Immature natural killer cell (primary cell): ENCODE data around the gene HP. TPM values are rescaled to one million over a fixed set of nuclear protein-coding genes. Genes with fewer than 3 reads are reported as not detected.

Experiments used
- DNase-seq, 3 donors: peaks; one replicate each; pipeline ENCODE4 v3.0.0; 2022; ENCODE audit warnings: mixed read lengths in 1 of 3
- H3K27ac Mint-ChIP-seq, 6 donors: one replicate each; pipeline ENCODE4 v1.8.0; 2020; ENCODE audit warnings: mixed read lengths in 6 of 6, mild to moderate bottlenecking in 5 of 6, inconsistent platforms in 4 of 6, moderate library complexity in 3 of 6
- H3K27me3 Mint-ChIP-seq, 3 donors: one replicate each; pipeline ENCODE4 v1.8.0; 2020 to 2021; ENCODE audit warnings: low read depth in 3 of 3, mild to moderate bottlenecking in 3 of 3, mixed read lengths in 3 of 3, moderate library complexity in 3 of 3, inconsistent platforms in 1 of 3
- H3K36me3 Mint-ChIP-seq, 3 donors: one replicate each; pipeline ENCODE4 v1.8.0; 2020; ENCODE audit warnings: mixed read lengths in 3 of 3, inconsistent platforms in 2 of 3, mild to moderate bottlenecking in 2 of 3
- H3K4me1 Mint-ChIP-seq, 2 donors: one replicate each; pipeline ENCODE4 v1.8.0; 2020; ENCODE audit warnings: inconsistent platforms in 2 of 2, mild to moderate bottlenecking in 2 of 2, mixed read lengths in 2 of 2, moderate library complexity in 1 of 2
- H3K4me3 Mint-ChIP-seq, 5 donors: one replicate each; pipeline ENCODE4 v1.8.0; 2020; ENCODE audit warnings: mild to moderate bottlenecking in 5 of 5, mixed read lengths in 5 of 5, inconsistent platforms in 3 of 5, moderate library complexity in 3 of 5
- H3K9me3 Mint-ChIP-seq, 6 donors: one replicate each; pipeline ENCODE4 v1.8.0; 2020; ENCODE audit warnings: mild to moderate bottlenecking in 6 of 6, mixed read lengths in 6 of 6, inconsistent platforms in 4 of 6, moderate library complexity in 3 of 6
- polyA plus RNA-seq, 3 donors: library from polyadenylated mRNA; unstranded; fragments of 300-500 nt; fragmentation: Illumina TruSeq; gene quantifications; one replicate each; pipeline ENCODE4 v1.2.3, GENCODE V29; 2021

HP gene
- polyA plus RNA-seq, 3 donors from 2014 or later = not detected

DNA sequence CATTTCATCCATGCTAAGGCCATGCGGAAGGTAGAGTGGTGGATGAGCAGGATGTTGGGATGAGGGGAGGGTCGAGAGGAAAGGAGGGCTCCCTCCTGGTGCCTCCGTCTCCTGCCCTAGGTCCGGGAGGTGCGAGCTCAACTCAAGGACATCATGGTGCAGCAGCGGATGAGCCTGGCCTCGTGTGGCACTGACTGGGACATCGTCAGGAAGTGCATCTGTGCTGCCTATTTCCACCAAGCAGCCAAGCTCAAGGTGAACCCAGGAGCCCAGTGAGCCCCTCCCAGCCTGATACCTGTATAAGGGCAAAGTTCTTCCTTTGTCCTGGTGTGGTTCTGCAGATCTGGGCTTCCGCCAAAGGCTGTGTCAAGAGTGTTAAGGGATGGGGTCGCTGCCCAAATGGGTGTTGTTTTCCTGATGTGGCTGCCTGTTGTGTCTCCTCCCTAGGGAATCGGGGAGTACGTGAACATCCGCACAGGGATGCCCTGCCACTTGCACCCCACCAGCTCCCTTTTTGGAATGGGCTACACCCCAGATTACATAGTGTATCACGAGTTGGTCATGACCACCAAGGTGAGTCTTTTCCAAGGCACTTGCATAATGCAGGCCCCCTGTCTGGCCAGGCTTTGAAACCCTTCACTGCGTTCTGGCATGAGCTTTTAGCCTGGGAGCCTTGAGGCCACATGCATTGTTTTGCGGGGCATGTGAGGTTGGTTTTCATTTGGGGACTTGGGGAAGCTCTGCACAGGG lies 54.2 kb downstream of the HP start:
- peaks cover under 1 to 2% (median 1%) of the 10 kb centered on the region in 3 donors for H3K27me3 Mint-ChIP-seq
- no peak overlapping the region for H3K27ac Mint-ChIP-seq
- peaks cover 24 to 76% (median 31%) of the 10 kb centered on the region in 3 donors for H3K36me3 Mint-ChIP-seq

GRCh38 chr16:72109300-72109699 lies 55.0 kb downstream of the HP start:
- H3K36me3 Mint-ChIP-seq = peaks cover 23 to 74% (median 29%) of the 10 kb centered on the region in 3 donors

More for the DNA sequence above, 54.2 kb downstream of the HP start:
- Mint-ChIP-seq H3K4me1 (no peaks in the 10 kb centered on the region), H3K4me3 (no peak overlapping the region), H3K9me3 (no peaks in the 10 kb centered on the region)
- no peak for DNase-seq

GRCh38 chr16:72109966-72110530 lies 55.7 kb downstream of the HP start:
- Mint-ChIP-seq H3K27me3 (peaks cover 0 to 1% (median 0%) of the 10 kb centered on the region in 3 donors), H3K4me1 (no peaks in the 10 kb centered on the region), H3K9me3 (no peaks in the 10 kb centered on the region), H3K27ac (no peak overlapping the region), H3K4me3 (no peak overlapping the region), H3K36me3 (peaks cover 20 to 72% (median 29%) of the 10 kb centered on the region in 3 donors)
- DNase-seq = no peak

More at GRCh38 chr16:72109300-72109699, 55.0 kb downstream of the HP start:
- Mint-ChIP-seq H3K27ac (no peak overlapping the region), H3K27me3 (peaks cover 0 to 1% (median 0%) of the 10 kb centered on the region in 3 donors), H3K9me3 (no peaks in the 10 kb centered on the region), H3K4me1 (no peaks in the 10 kb centered on the region), H3K4me3 (no peak overlapping the region)
- DNase-seq = no peak

Other genes with a start within 250 kb of the HP start
- gene AP1G1, start 245.7 kb upstream of the HP start, polyA plus RNA-seq = 10 to 100 TPM in 1 of 3 donors, 1 to 10 TPM in 2; 5.2 to 24.4 (median 5.2) TPM
- gene ATXN1L, start 208.5 kb upstream of the HP start, polyA plus RNA-seq = 10 to 100 TPM in 1 of 3 donors, 1 to 10 TPM in 2; 9.6 to 18.6 (median 9.8) TPM
- 10 to 100 TPM in 2 of 3 donors, 1 to 10 TPM in 1; 9.3 to 12.6 (median 12.2) TPM for gene ZNF821, start 170.3 kb upstream of the HP start, polyA plus RNA-seq
- 100 to 1,000 TPM in 2 of 3 donors, 10 to 100 TPM in 1; 98.3 to 171 (median 141) TPM for gene IST1, start 159.0 kb upstream of the HP start, polyA plus RNA-seq
- gene PKD1L3, start 54.1 kb upstream of the HP start, polyA plus RNA-seq = not detected
- gene DHODH, start 45.8 kb upstream of the HP start, polyA plus RNA-seq = 1 to 10 TPM in 2 of 3 donors, under 1 TPM in 1; 0.34 to 7.2 (median 5.9) TPM
- not detected for gene HPR, start 8.7 kb downstream of the HP start, polyA plus RNA-seq
- gene TXNL4B, start 39.1 kb downstream of the HP start, polyA plus RNA-seq = 10 to 100 TPM in 2 of 3 donors, 1 to 10 TPM in 1; 9.6 to 18.3 (median 12.1) TPM
- gene DHX38, start 39.3 kb downstream of the HP start, polyA plus RNA-seq = 10 to 100 TPM; 16.9 to 39.9 (median 20.6) TPM
- gene PMFBP1, start 117.7 kb downstream of the HP start, polyA plus RNA-seq = not detected